Measurements from ENCODE around the gene SORCS1.

SORCS1 gene

GRCh38 chr10:106612381-106612780 is 552.1 kb downstream of the SORCS1 start:
- DNase-seq (ENCODE audit: extremely low read depth, low read depth), result no peak
- TF ChIP-seq CTCF (IDR thresholded peaks at IDR 0.05; ENCODE audit: low read depth, low read length, missing control alignments), result no peak
- H3K4me3 ChIP-seq (replicated peaks; ENCODE audit: low read depth, low read length), result no peak overlapping the region

GRCh38 chr10:106609470-106610266 is 554.8 kb downstream of the SORCS1 start:
- no peak for DNase-seq (ENCODE audit: extremely low read depth, low read depth)
- TF ChIP-seq CTCF (IDR thresholded peaks at IDR 0.05; ENCODE audit: low read depth, low read length, missing control alignments), result no peak
- no peak overlapping the region for H3K4me3 ChIP-seq (replicated peaks; ENCODE audit: low read depth, low read length)

- no peak for DNase-seq (ENCODE audit: extremely low read depth, low read depth)
- no peak overlapping the region for H3K4me3 ChIP-seq (replicated peaks; ENCODE audit: low read depth, low read length)
- TF ChIP-seq CTCF (IDR thresholded peaks at IDR 0.05; ENCODE audit: low read depth, low read length, missing control alignments), result no peak
Observed at GRCh38 chr10:106608066-106608465, 556.4 kb downstream of the SORCS1 start.

- DNase-seq (ENCODE audit: extremely low read depth, low read depth), result no peak
- no peak for TF ChIP-seq CTCF (IDR thresholded peaks at IDR 0.05; ENCODE audit: low read depth, low read length, missing control alignments)
- H3K4me3 ChIP-seq (replicated peaks; ENCODE audit: low read depth, low read length), result no peak overlapping the region
Observed at GRCh38 chr10:106595281-106595680, 569.2 kb downstream of the SORCS1 start.

- TF ChIP-seq CTCF (IDR thresholded peaks at IDR 0.05; ENCODE audit: low read depth, low read length, missing control alignments), result no peak
- H3K4me3 ChIP-seq (replicated peaks; ENCODE audit: low read depth, low read length), result no peak overlapping the region
- no peak for DNase-seq (ENCODE audit: extremely low read depth, low read depth)
Observed at GRCh38 chr10:106593876-106594275, 570.6 kb downstream of the SORCS1 start.

GRCh38 chr10:106592396-106592795 is 572.1 kb downstream of the SORCS1 start:
- DNase-seq (ENCODE audit: extremely low read depth, low read depth), result no peak
- H3K4me3 ChIP-seq (replicated peaks; ENCODE audit: low read depth, low read length), result no peak overlapping the region
- TF ChIP-seq CTCF (IDR thresholded peaks at IDR 0.05; ENCODE audit: low read depth, low read length, missing control alignments), result no peak

GRCh38 chr10:106582291-106582690 is 582.2 kb downstream of the SORCS1 start:
- no peak for DNase-seq (ENCODE audit: extremely low read depth, low read depth)
- H3K4me3 ChIP-seq (replicated peaks; ENCODE audit: low read depth, low read length), result no peak overlapping the region
- TF ChIP-seq CTCF (IDR thresholded peaks at IDR 0.05; ENCODE audit: low read depth, low read length, missing control alignments), result no peak
